ENCODE results near the gene ACSM4. TPM values are rescaled to one million over a fixed set of nuclear protein-coding genes. Genes with fewer than 3 reads are reported as not detected.

The ACSM4 gene
- total and polyA plus RNA-seq, 12 donors = not detected

DNA sequence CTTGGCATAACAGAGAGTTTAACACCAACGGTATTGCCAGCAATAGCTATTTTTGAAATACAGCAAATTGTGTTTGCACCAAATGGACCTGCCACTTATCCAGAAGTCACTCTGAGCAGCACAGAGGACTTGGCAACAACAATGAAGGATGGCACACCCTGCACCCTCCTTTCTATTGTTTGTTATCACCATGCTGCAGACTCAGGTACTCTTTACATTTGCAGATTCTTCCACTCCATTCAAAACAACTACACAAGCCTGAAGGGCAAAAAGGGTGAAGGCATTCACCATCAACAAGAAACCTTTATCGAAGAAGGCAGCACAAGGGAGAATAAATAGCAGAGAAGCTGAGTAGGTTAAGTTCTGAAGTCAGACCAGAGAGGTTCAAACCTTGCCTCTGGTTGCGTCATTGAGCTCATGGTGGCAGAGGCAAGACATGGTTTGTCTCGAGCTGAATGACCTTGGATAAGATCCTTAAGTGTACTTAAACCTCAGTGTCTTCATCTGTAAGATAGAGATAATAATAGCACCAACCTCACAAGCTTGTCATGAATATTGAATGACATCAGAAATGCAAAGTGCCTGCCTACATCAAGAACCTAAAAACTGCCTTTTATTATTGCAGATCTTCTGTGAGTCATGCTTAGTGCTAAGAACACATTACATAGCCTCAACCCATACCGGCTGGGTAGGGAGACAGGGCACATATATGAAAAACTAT, 1.4 kb upstream of the ACSM4 start:
- Histone ChIP-seq H3K4me1 (replicated peaks in 1 of 2) (no peaks in the 10 kb centered on the region), H3K9me3 (replicated peaks in 1 of 3) (no peaks in the 10 kb centered on the region), H3K36me3 (replicated peaks in 1 of 2) (no peaks in the 10 kb centered on the region), H3K4me3 (no peak overlapping the region), H3K27me3 (no peaks in the 10 kb centered on the region), H3K27ac (no peak overlapping the region)
- intact Hi-C loops (cut with DNase I) = no loop called here
- WGBS, 4 donors = 62 to 74% (median 72%) methylated on average over 5 of the region's 5 CpGs
- no peak for TF ChIP-seq POLR2A (IDR thresholded peaks at IDR 0.05)
- TF ChIP-seq, protein P1, sequence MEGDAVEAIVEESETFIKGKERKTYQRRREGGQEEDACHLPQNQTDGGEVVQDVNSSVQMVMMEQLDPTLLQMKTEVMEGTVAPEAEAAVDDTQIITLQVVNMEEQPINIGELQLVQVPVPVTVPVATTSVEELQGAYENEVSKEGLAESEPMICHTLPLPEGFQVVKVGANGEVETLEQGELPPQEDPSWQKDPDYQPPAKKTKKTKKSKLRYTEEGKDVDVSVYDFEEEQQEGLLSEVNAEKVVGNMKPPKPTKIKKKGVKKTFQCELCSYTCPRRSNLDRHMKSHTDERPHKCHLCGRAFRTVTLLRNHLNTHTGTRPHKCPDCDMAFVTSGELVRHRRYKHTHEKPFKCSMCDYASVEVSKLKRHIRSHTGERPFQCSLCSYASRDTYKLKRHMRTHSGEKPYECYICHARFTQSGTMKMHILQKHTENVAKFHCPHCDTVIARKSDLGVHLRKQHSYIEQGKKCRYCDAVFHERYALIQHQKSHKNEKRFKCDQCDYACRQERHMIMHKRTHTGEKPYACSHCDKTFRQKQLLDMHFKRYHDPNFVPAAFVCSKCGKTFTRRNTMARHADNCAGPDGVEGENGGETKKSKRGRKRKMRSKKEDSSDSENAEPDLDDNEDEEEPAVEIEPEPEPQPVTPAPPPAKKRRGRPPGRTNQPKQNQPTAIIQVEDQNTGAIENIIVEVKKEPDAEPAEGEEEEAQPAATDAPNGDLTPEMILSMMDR (IDR thresholded peaks at IDR 0.05) = no peak
- no peak for DNase-seq

DNA sequence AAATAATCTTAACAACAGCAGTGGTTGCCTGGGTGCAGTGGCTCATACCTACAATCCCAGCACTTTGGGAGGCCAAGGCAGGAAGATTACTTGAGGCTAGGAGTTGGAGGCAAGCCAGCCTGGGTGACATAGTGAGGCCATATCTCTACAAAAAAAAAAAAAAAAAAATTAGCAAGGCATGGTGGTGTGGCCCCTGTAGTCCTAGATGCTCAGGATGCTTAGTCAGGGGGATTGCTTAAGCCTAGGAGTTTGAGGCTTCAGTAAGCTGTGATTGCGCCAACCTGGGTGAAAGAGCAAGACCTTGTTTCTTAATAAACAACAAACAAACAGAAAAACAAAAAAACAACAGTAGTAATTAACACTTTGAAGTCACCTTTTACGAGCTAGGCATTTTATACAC, 642 bp upstream of the ACSM4 start:
- no peak for TF ChIP-seq POLR2A (IDR thresholded peaks at IDR 0.05)
- Histone ChIP-seq H3K9me3 (replicated peaks in 1 of 3) (no peaks in the 10 kb centered on the region), H3K4me3 (no peak overlapping the region), H3K27me3 (no peaks in the 10 kb centered on the region), H3K4me1 (replicated peaks in 1 of 2) (no peaks in the 10 kb centered on the region), H3K27ac (no peak overlapping the region), H3K36me3 (replicated peaks in 1 of 2) (no peaks in the 10 kb centered on the region)
- intact Hi-C loops (cut with DNase I) = no loop called here
- WGBS, 4 donors = 79 to 89% (median 84%) methylated on average over 2 of the region's 2 CpGs
- DNase-seq = no peak

DNA sequence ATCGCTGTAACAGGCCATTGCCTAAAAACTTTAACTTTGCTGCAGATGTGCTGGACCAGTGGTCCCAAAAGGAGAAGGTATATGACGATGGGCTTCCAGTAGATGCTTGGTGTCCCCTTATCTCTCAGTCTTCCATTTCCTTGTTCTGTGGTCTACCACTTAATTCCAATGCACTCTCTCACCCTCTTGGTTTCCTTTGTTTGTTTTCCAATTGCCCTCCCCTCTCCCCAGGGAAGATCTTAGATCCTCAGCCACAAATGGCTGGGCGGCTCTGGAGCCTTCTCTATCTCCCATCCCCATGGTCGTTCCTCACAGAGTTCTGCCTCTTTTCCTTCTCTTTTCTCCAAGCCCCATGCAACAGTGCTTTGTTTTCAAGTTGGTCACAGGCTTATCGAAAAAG, 584 bp downstream of the ACSM4 start:
- no peak overlapping the region for H3K27ac ChIP-seq
- intact Hi-C loops (cut with DNase I) = no loop called here
- DNase-seq = no peak
- H3K9me3 ChIP-seq (replicated peaks in 1 of 3) = no peaks in the 10 kb centered on the region
- H3K27me3 ChIP-seq = no peaks in the 10 kb centered on the region
- no peak for TF ChIP-seq POLR2A (IDR thresholded peaks at IDR 0.05)
- TF ChIP-seq, protein P1 (IDR thresholded peaks at IDR 0.05) = no peak
- no peaks in the 10 kb centered on the region for H3K4me1 ChIP-seq (replicated peaks in 1 of 2)
- H3K36me3 ChIP-seq (replicated peaks in 1 of 2) = no peaks in the 10 kb centered on the region
- 54 to 65% (median 60%) methylated on average over 5 of the region's 5 CpGs for WGBS, 4 donors
- no peak overlapping the region for H3K4me3 ChIP-seq

DNA sequence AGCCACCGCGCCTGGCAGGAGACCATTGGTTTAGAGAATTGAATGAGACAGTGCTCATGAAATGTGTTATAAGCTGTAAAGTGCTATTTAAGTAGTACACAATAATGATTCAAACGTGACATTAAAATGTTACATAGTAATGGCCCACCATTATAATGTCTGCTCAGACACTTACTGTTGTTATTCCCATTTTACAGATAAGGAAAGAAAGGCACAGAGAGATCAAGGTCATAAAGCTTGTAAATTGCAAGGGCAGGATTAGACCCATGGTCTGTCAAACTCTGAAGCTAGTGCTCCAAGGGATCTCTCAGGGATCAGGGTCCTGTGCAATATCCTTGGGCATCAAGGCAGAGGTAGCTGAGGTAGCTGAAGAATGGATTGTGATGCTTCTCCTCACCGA, 6.2 kb downstream of the ACSM4 start:
- intact Hi-C loops (cut with DNase I) = no loop called here
- Histone ChIP-seq H3K9me3 (replicated peaks in 1 of 3) (no peaks in the 10 kb centered on the region), H3K36me3 (replicated peaks in 1 of 2) (no peaks in the 10 kb centered on the region), H3K4me1 (replicated peaks in 1 of 2) (no peaks in the 10 kb centered on the region), H3K27me3 (no peaks in the 10 kb centered on the region), H3K4me3 (no peak overlapping the region), H3K27ac (no peak overlapping the region)
- DNase-seq = no peak
- TF ChIP-seq, protein P1 (IDR thresholded peaks at IDR 0.05) = no peak
- no peak for TF ChIP-seq POLR2A (IDR thresholded peaks at IDR 0.05)
- 85 to 88% (median 86%) methylated on average over 4 of the region's 4 CpGs for WGBS, 4 donors

DNA sequence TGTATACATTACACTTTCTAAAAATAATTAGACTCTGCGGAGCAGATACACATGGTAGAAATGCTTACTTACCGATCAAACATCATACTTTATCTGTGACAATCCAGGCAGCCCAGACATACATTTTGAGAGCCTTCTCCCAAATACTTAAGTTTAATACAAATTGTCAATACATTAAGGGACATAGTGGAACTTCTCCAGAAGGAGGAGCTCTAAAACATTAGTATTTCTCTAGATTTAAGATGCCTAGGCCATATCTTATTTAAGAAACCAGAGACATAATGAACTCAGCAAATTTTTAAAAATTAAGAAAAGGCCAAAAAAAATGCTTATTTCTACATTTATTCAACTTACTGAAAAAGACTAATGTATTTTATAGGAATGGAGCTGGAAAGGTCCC, 16.1 kb downstream of the ACSM4 start:
- Histone ChIP-seq H3K36me3 (replicated peaks in 1 of 2) (no peaks in the 10 kb centered on the region), H3K27ac (no peak overlapping the region), H3K27me3 (no peaks in the 10 kb centered on the region), H3K9me3 (replicated peaks in 1 of 3) (no peaks in the 10 kb centered on the region), H3K4me1 (replicated peaks in 1 of 2) (no peaks in the 10 kb centered on the region), H3K4me3 (no peak overlapping the region)
- 90 to 95% (median 92%) methylated on average over 2 of the region's 2 CpGs for WGBS, 4 donors
- intact Hi-C loops (cut with DNase I) = no loop called here
- TF ChIP-seq, protein P1 (IDR thresholded peaks at IDR 0.05) = no peak
- DNase-seq = no peak
